GM13977 (cell line): ENCODE measurements around the gene PKP4.
"Not testable (repeated sequence)": the region's sequence is repeated elsewhere in the genome, so short reads cannot be mapped to it uniquely, and the experiment has no call there.

Experiments
- DNase-seq: peaks from one replicate; pipeline ENCODE4 v3.0.0; 2012; ENCODE audit warnings: low spot score
- CTCF ChIP-seq: IDR thresholded peaks from 2 replicates; pipeline ENCODE4 v1.5.1; 2012; ENCODE audit warnings: mild to moderate bottlenecking, control low read depth; ENCODE audit not compliant: insufficient read depth; ENCODE audit errors: extremely low read depth, missing control alignments
- in situ Hi-C: fragments of 300-500 bp; cut with MboI; formaldehyde crosslinking; loops from one replicate; pipeline ENCODE4 v1.12.0; 2022; ENCODE audit warnings: low sequenced_read_pairs, low pct_unique_long_range_greater_than_20kb, mixed read lengths, inconsistent platforms; ENCODE audit not compliant: unreplicated experiment

Gene PKP4

GRCh38 chr2:158699323-158699722, 242.6 kb downstream of the PKP4 start:
- no peak for DNase-seq
- in situ Hi-C loops: no loop called here
- no peak for TF ChIP-seq CTCF

DNA sequence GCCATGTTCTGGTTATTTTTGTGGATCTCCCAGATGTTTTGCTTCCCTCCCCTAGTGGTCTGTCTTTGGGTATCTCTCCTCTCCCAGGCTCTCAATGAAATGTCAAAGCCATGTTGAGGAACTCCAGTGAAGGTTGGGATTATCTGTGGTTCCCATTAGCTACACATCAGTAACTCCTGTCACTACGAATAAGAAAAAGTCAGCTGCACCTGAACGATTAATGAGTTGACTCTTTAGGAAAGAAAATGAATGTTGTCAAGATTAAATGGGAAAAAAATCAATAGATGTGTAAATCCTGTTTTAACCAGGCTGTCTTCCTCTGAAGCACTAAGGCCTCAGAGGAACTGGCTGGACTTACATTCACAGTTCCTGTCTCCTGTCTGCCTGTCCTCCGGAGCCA, 244.3 kb downstream of the PKP4 start:
- TF ChIP-seq CTCF: no peak
- DNase-seq: no peak
- in situ Hi-C loops: no loop called here

DNA sequence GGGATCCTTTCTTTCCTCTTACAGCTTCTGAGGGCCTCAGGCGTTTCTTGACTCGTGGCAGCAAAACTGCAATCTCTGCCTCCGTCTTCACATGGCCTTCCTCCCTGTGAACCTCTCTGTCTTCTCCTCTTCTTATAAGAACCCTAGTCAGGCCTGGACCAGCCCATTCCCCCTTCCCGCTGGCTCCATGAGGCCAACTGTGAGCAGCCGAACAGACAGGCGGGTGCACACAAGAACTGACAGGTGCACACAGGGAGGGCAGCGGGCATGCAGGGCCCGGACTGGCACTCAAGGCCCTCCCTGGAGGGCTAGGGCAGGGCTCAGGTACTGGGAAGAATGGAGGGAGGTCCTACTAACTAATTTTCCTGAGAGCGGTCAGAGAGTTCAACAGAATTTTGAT, 246.0 kb downstream of the PKP4 start:
- no peak for TF ChIP-seq CTCF
- in situ Hi-C loops: no loop called here
- no peak for DNase-seq

- in situ Hi-C loops: not testable (repeated sequence)
These were observed 248.1 kb downstream of the PKP4 start for GRCh38 chr2:158704724-158705465.

DNA sequence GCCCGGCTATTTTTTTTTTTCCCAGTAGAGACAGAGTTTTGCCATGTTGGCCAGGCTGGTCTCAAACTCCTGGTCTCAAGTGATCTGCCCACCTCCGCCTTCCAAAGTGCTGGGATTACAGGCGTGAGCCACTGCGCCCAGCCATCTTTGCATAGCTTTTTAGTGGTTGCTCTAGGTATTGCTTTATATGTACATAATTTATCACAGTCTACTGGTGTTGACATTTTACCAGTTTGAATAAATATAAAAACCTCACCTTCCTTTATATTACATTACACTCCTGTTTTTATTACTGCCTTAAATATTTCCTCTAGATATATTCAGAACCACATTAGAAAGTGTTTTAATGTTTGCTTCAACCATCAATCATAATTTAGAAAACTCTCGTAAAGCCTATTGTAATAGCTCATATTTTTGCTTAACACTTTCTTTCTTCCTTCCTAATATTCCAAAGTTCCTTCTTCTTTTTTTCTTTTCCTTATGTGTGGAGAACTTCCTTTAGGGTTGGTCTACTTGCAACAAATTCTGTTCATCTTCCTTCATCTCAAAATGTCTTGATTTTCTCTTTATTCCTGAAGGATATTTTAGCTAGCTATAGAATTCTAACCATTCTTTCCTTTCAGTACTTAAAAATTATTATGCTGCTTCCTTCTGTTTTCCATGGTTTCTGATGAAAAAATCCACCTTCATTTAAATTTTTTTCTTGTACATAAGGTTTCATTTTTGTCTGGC, 256.2 kb downstream of the PKP4 start:
- no peak for DNase-seq
- in situ Hi-C loops: no loop called here
- TF ChIP-seq CTCF: no peak

More at GRCh38 chr2:158704724-158705465, 248.1 kb downstream of the PKP4 start:
- DNase-seq: not testable (repeated sequence)

DNA sequence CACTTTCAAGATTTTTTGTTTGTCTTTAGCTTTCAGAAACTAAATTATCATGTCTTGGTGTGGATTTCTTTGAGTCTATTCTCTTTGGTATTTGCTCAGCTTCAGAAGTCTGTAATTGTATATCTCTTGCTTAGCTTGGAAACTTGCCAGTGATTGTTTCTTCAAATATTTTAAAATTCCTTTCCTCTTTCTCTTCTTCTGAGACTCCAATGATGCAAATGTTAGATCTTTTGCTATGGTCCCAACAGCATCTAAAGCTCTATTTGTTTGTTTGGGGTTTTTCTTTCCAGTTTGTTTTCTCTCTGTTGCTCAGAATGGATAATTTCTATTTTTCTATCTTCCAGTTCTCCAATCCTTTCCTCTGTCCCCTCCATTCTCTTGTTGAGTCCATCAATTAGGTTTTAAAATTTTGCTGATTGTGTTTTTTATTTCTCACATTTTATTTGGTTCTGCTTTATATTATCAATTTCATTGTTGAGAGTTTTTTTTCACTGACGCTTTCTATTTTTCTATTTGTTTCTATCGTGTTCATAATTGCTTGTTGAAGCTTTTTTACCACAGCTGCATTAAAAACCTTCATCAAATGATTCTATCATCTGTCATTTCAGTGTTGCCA, 256.9 kb downstream of the PKP4 start:
- DNase-seq: no peak

More for the DNA sequence above, 256.9 kb downstream of the PKP4 start:
- no peak for TF ChIP-seq CTCF
- in situ Hi-C loops: no loop called here
